K562 (cell line): ENCODE data around the gene KCNQ4. TPM values are rescaled to one million over a fixed set of nuclear protein-coding genes. Genes with fewer than 3 reads are reported as not detected.

Source experiments
- ATAC-seq: fragments of 200-7000 bp; cut with Tn5 transposase; 3 replicates; pipeline ENCODE4 v1.9.1; 2020; ENCODE audit warnings: moderate library complexity
- BruUV-seq: library from RNA; stranded (reverse); fragments of 400-500 nt; replicated peaks from 2 replicates; lab custom pipeline; 2021; lab: Mats Ljungman, UMichigan
- CTCF ChIA-PET: fragments of 300-600 bp; formaldehyde crosslinking; extraction: SDS; loops from one replicate; lab custom pipeline; 2021; ENCODE audit warnings: low intra/inter-chr PET ratio; lab: Yijun Ruan, JAX
- POLR2A ChIA-PET: fragments of 300-600, 350-650 bp; sonication (Branson Sonifier 250); formaldehyde crosslinking; extraction: SDS; loops from one replicate; lab custom pipeline; 2021; ENCODE audit warnings: antibody characterized with exemption, inconsistent platforms; lab: Yijun Ruan, JAX
- DNase-seq, 4 experiments: peaks; one replicate each; pipeline versions ENCODE4 v3.0.0 to v3.0.0-alpha.2; 2011 to 2018; ENCODE audit warnings: low spot score in 3 of 4, mixed read lengths in 3 of 4; ENCODE audit errors: extremely low read depth in 1 of 4
- FAIRE-seq: peaks from 2 replicates; lab custom pipeline; 2011; peaks lifted over from hg19 to GRCh38; lab: Jason Lieb, UNC
- H2AFZ ChIP-seq: 2 replicates; pipeline ENCODE4 v1.6.0; 2011; ENCODE audit warnings: low read depth, low read length, control low read depth, inconsistent platforms
- H3K27ac ChIP-seq: fragments of 200-600 bp; 3 replicates; pipeline ENCODE4 v1.8.0; 2011; ENCODE audit warnings: low read depth, mild to moderate bottlenecking, control low read depth, inconsistent platforms, low read length, moderate library complexity, mixed read lengths; ENCODE audit errors: extremely low read depth
- H3K27me3 ChIP-seq, 2 experiments: fragments of 300-600 bp in 1 of 2; 2 replicates in 1 of 2; 3 replicates in 1 of 2; pipeline versions ENCODE4 v1.6.0 to v1.8.0; 2011; ENCODE audit warnings: inconsistent platforms in 2 of 2, low read length in 2 of 2, mild to moderate bottlenecking in 1 of 2, mixed read lengths in 1 of 2, moderate library complexity in 1 of 2; ENCODE audit not compliant: control insufficient read depth in 2 of 2, insufficient read depth in 2 of 2
- H3K36me3 ChIP-seq: fragments of 300-600 bp; 3 replicates; pipeline ENCODE4 v1.8.0; 2011; ENCODE audit warnings: mild to moderate bottlenecking, low read length, inconsistent platforms; ENCODE audit not compliant: control insufficient read depth, insufficient read depth
- H3K4me1 ChIP-seq, 2 experiments: fragments of 200-600 bp in 1 of 2; replicated peaks in 1 of 2; 2 replicates in 1 of 2; 3 replicates in 1 of 2; pipeline versions ENCODE4 v1.5.1 to v1.8.0; 2011; ENCODE audit warnings: inconsistent platforms in 2 of 2, low read length in 2 of 2, mild to moderate bottlenecking in 1 of 2, mixed read lengths in 1 of 2, moderate library complexity in 1 of 2; ENCODE audit not compliant: control insufficient read depth in 2 of 2, insufficient read depth in 2 of 2
- H3K4me2 ChIP-seq: 2 replicates; pipeline ENCODE4 v1.6.1; 2011; ENCODE audit warnings: low read length, control low read depth, inconsistent platforms, mixed read lengths; ENCODE audit not compliant: insufficient read depth
- H3K4me3 ChIP-seq: fragments of 200-600 bp; sonication (generic), shearing (Covaris generic); 2 replicates; pipeline ENCODE4 v1.5.1; 2016; ENCODE audit warnings: control low read depth, inconsistent platforms
- H3K79me2 ChIP-seq: fragments of 200-600 bp; 3 replicates; pipeline ENCODE4 v1.8.0; 2011; ENCODE audit warnings: low read length, inconsistent platforms; ENCODE audit not compliant: control insufficient read depth, insufficient read depth
- H3K9ac ChIP-seq, 2 experiments: 2 replicates each; pipeline versions ENCODE4 v1.6.0 to v1.6.1; 2011; ENCODE audit warnings: low read depth in 2 of 2, low read length in 2 of 2, control low read depth in 1 of 2, inconsistent platforms in 1 of 2, mild to moderate bottlenecking in 1 of 2, mixed read lengths in 1 of 2; ENCODE audit not compliant: insufficient read depth in 1 of 2
- H3K9me1 ChIP-seq: one replicate; pipeline ENCODE4 v1.6.0; 2011; ENCODE audit warnings: inconsistent platforms, mild to moderate bottlenecking, low read length, moderate library complexity; ENCODE audit not compliant: control insufficient read depth, insufficient read depth
- H3K9me3 ChIP-seq: replicated peaks from 2 replicates; pipeline ENCODE4 v1.5.1; 2011; ENCODE audit warnings: low read depth, low read length, inconsistent platforms; ENCODE audit not compliant: control insufficient read depth, insufficient read depth
- H4K20me1 ChIP-seq: replicated peaks from 2 replicates; pipeline ENCODE4 v1.6.1; 2011; ENCODE audit warnings: low read length, inconsistent platforms, mixed read lengths; ENCODE audit not compliant: control insufficient read depth, insufficient read depth
- CBFA2T2 ChIP-seq: fragments of 450-650 bp; conservative IDR thresholded peaks from 2 replicates; pipeline ENCODE4 v1.6.1; 2017; ENCODE audit warnings: mild to moderate bottlenecking
- POLR2AphosphoS5 ChIP-seq: IDR thresholded peaks from 2 replicates; pipeline ENCODE4 v1.6.1; 2011; ENCODE audit warnings: mild to moderate bottlenecking, low read depth, low read length, moderate library complexity; ENCODE audit not compliant: control insufficient read depth, insufficient read depth
- RFX5 ChIP-seq: IDR thresholded peaks from 2 replicates; pipeline ENCODE4 v1.6.1; 2011; ENCODE audit warnings: low read depth, mild to moderate bottlenecking, improper control_type of control experiment, low read length
- XRCC5 ChIP-seq: fragments of 200-400 bp; formaldehyde crosslinking; IDR thresholded peaks from 2 replicates; pipeline ENCODE4 v1.6.1; 2017; ENCODE audit warnings: low read depth, mild to moderate bottlenecking, low read length
- ZNF41 ChIP-seq: fragments of 250-450 bp; sonication (Bioruptor Pico); conservative IDR thresholded peaks from 2 replicates; pipeline ENCODE4 v1.4.0; 2020; ENCODE audit warnings: mild to moderate bottlenecking
- ZNF696 ChIP-seq: fragments of 250-450 bp; sonication (Bioruptor Pico); conservative IDR thresholded peaks from 2 replicates; pipeline ENCODE4 v1.4.0; 2020; ENCODE audit warnings: mild to moderate bottlenecking, moderate library complexity
- WGBS: fragments of 100-300 bp; shearing (Covaris generic); methylation state at CpG from one replicate; pipeline ENCODE4 v1.1.6; 2016; ENCODE audit warnings: low coverage, mixed read lengths; ENCODE audit not compliant: insufficient coverage; ENCODE audit errors: missing lambda C conversion rate; 5-methylcytosine and 5-hydroxymethylcytosine counted together
- in situ Hi-C: fragments of 300-500 bp; cut with MboI; formaldehyde crosslinking; loops from 4 replicates; pipeline ENCODE4 v1.15.0; 2018; ENCODE audit warnings: inconsistent platforms, mixed read lengths
- intact Hi-C: fragments of 100-400 bp; cut with micrococcal nuclease; formaldehyde crosslinking; loops from 2 replicates; pipeline ENCODE4 v1.14.2; 2022
- polyA plus RNA-seq, 8 experiments: library from polyadenylated mRNA; depleted of rRNA in 4 of 8; stranded (reverse) in 5 of 8; unstranded in 3 of 8; fragments of >200 nt; fragmentation: Nextera tagmentation in 2 of 8; fragmentation: Illumina TruSeq in 1 of 8; extraction: Ambion mirVana in 2 of 8; extraction: Trizol in 1 of 8; gene quantifications; 2 replicates each; pipeline versions ENCODE4 v1.2.1 to v1.2.3, GENCODE V29; 2011 to 2014; ENCODE audit warnings: inconsistent platforms in 1 of 8, missing spikeins in 1 of 8
- total RNA-seq, 7 experiments: library from RNA; depleted of rRNA in 6 of 7; stranded (reverse); fragments of >200 nt in 6 of 7; fragmentation: Illumina TruSeq in 2 of 7; extraction: Trizol in 2 of 7; gene quantifications; 2 replicates each; pipeline versions ENCODE4 v1.2.1 to v1.2.3, GENCODE V29; 2011 to 2021; ENCODE audit warnings: low replicate concordance in 1 of 7
- TF ChIP-seq, protein P1 (sequence below): fragments of 250-450 bp; sonication (Bioruptor Pico); IDR thresholded peaks from 2 replicates; pipeline ENCODE4 v1.5.0; 2021; ENCODE audit warnings: mild to moderate bottlenecking, moderate library complexity
- TF ChIP-seq, protein P2 (sequence below): fragments of 250-450 bp; sonication (Bioruptor Pico); IDR thresholded peaks from 2 replicates; pipeline ENCODE4 v1.4.0; 2020; ENCODE audit warnings: mild to moderate bottlenecking, moderate library complexity

KCNQ4 gene
- total and polyA plus RNA-seq, 9 of the 15 experiments (the other 6 are each of a cell fraction or from before 2014, with no cell fraction given): 0.07 to 4.1 (median 0.79) TPM

DNA sequence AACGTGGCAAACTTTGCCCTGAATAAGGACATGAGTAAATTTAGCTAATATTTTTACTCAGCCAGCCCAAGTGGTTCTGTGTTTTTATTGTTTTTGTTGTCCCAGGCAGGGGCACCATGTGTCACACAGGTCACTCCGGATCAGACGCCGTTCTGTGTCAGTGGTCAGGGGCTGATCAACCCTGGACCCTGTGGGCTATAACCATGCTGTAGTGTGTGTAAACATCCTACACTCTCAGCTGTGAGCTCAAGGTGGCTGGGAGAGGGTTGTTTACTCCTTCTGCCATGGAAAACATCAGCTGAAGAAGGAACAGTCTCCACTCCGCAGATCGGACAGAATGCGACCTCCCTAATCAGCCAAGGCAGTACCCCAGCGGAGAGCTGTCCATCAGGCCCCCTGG, 26.5 kb upstream of the KCNQ4 start:
- TF ChIP-seq ZNF696 (CRISPR knock-in tag) (no peak), XRCC5 (no peak), RFX5 (no peak), ZNF41 (CRISPR knock-in tag) (no peak), POLR2AphosphoS5 (no peak), CBFA2T2 (no peak)
- TF ChIP-seq, protein P1, sequence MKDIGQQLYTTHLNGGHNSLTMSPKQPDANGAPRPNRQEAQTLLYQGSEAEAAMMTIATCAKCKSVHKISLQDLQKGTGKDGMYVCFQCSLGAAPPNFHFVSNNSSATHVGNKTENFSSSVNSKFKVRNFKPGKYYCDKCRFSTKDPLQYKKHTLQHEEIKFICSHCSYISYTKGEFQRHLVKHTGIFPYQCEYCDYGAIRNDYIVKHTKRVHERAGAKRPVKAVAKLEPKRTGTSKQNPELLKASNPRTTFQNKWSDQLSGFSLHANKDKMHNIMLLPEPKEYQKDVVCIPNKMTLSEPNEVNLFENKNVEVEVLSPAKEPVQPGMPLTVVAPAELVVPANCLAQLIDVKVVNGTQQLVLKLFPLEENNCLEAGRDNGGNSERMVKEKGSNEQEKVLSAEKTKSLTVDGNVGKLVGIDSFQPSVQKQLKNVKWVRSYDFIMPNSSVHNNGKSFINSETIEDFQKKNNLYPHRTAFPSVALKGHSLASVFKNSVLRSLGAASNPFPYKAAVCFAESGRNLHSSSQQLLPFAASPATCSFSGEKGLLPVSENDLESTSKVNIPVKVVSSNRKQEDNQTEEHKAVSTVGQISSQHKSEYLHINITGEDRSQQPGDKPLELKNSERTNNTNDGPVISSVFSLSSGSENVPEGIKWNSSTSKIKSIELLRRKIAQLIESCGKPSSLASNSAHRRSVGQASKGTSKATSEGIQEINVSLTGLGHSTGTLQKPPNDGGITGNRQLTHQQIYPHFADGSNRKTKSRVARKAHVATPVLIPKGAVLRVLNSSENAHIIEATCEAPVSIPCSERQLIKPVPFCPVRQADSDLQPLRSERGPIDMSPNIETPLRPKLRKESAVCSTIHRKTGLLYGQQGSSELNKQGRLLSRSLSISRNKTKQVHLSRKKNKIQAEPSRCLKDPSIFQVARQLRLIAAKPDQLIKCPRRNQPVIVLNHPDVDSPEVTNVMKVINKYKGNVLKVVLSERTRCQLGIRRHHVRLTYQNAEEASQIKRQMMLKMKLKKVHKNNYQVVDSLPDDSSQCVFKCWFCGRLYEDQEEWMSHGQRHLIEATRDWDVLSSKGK (CRISPR knock-in tag): no peak
- TF ChIP-seq, protein P2, sequence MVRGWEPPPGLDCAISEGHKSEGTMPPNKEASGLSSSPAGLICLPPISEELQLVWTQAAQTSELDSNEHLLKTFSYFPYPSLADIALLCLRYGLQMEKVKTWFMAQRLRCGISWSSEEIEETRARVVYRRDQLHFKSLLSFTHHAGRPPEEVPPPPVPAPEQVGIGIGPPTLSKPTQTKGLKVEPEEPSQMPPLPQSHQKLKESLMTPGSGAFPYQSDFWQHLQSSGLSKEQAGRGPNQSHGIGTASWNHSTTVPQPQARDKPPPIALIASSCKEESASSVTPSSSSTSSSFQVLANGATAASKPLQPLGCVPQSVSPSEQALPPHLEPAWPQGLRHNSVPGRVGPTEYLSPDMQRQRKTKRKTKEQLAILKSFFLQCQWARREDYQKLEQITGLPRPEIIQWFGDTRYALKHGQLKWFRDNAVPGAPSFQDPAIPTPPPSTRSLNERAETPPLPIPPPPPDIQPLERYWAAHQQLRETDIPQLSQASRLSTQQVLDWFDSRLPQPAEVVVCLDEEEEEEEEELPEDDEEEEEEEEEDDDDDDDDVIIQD (CRISPR knock-in tag): no peak
- Histone ChIP-seq H3K4me2 (no peak overlapping the region), H3K27ac (no peak overlapping the region), H3K79me2 (no peaks in the 10 kb centered on the region), H3K9me3 (no peaks in the 10 kb centered on the region), H3K4me1 (no peaks in the 10 kb centered on the region; a peak in 1 of 5 replicates), H2AFZ (no peak overlapping the region), H3K9me1 (no peaks in the 10 kb centered on the region), H3K27me3 (no peaks in the 10 kb centered on the region), H3K4me3 (no peak overlapping the region), H4K20me1 (no peaks in the 10 kb centered on the region), H3K9ac (no peak overlapping the region), H3K36me3 (peaks cover 95% of the 10 kb centered on the region)
- 79% methylated on average over 8 of the region's 8 CpGs for WGBS
- in situ Hi-C loops: no loop called here
- no TSS peak for BruUV-seq
- POLR2A ChIA-PET: interaction anchor here (0.5 to 2.3 kb wide), 7 partner anchors 8 to 123 kb away, joined by 3 to 11 read pairs (median 4); no protein-coding TSS in a partner anchor
- intact Hi-C loops: no loop called here
- no peak for FAIRE-seq
- no peak for ATAC-seq
- no peak for DNase-seq
- CTCF ChIA-PET: no interaction called here
